KOPT-K1 (cell line): ENCODE results near the gene NHP2.

ENCODE experiments used
- H3K27ac ChIP-seq: fragments of 200-600 bp; sonication (generic); 2 replicates; pipeline ENCODE4 v1.5.1; 2016; ENCODE audit warnings: antibody characterized with exemption, mild to moderate bottlenecking, low read depth, low read length; ENCODE audit not compliant: poor library complexity, severe bottlenecking
- H3K36me3 ChIP-seq: fragments of 200-600 bp; sonication (generic); 2 replicates; pipeline ENCODE4 v1.5.1; 2017; ENCODE audit warnings: antibody characterized with exemption, mild to moderate bottlenecking, low read length, moderate library complexity; ENCODE audit not compliant: insufficient read depth
- H3K9me3 ChIP-seq: fragments of 200-600 bp; sonication (generic); 2 replicates; pipeline ENCODE4 v1.5.1; 2017; ENCODE audit warnings: antibody characterized with exemption, low read length, mild to moderate bottlenecking; ENCODE audit not compliant: insufficient read depth, poor library complexity, severe bottlenecking

Gene NHP2

GRCh38 chr5:178115136-178115813, 38.4 kb downstream of the NHP2 start:
- H3K36me3 ChIP-seq = no peaks in the 10 kb centered on the region
- H3K27ac ChIP-seq = no peak overlapping the region
- H3K9me3 ChIP-seq = peaks cover 8% of the 10 kb centered on the region

GRCh38 chr5:178114325-178115135, 39.2 kb downstream of the NHP2 start:
- H3K9me3 ChIP-seq = peaks cover 8% of the 10 kb centered on the region
- no peak overlapping the region for H3K27ac ChIP-seq
- no peaks in the 10 kb centered on the region for H3K36me3 ChIP-seq

- Histone ChIP-seq H3K27ac (no peak overlapping the region), H3K9me3 (peaks cover 8% of the 10 kb centered on the region), H3K36me3 (no peaks in the 10 kb centered on the region)
These were observed 39.8 kb downstream of the NHP2 start for GRCh38 chr5:178113841-178114324.

GRCh38 chr5:178113141-178113787, 40.4 kb downstream of the NHP2 start, which contains the start of gene N4BP3:
N4BP3 (plus strand) TSS chr5:178113532; CDS start chr5:178119584, 6,052 bp downstream.
- no peak within 1 kb of the TSS for H3K27ac ChIP-seq
- no peaks in the 10 kb centered on the region for H3K36me3 ChIP-seq
- H3K9me3 ChIP-seq = peaks cover 8% of the 10 kb centered on the region

GRCh38 chr5:178112545-178112944, 41.1 kb downstream of the NHP2 start:
- H3K9me3 ChIP-seq = peaks cover 8% of the 10 kb centered on the region
- no peak overlapping the region for H3K27ac ChIP-seq
- no peaks in the 10 kb centered on the region for H3K36me3 ChIP-seq

- Histone ChIP-seq H3K27ac (no peak overlapping the region), H3K36me3 (no peaks in the 10 kb centered on the region), H3K9me3 (peaks cover 8% of the 10 kb centered on the region)
These were observed 41.8 kb downstream of the NHP2 start for GRCh38 chr5:178111925-178112324.

GRCh38 chr5:178110511-178110910, 43.2 kb downstream of the NHP2 start:
- H3K9me3 ChIP-seq = peaks cover 8% of the 10 kb centered on the region
- no peak overlapping the region for H3K27ac ChIP-seq

GRCh38 chr5:178108966-178109365, 44.7 kb downstream of the NHP2 start:
- Histone ChIP-seq H3K27ac (no peak overlapping the region), H3K36me3 (no peaks in the 10 kb centered on the region), H3K9me3 (peaks cover 8% of the 10 kb centered on the region)

More at GRCh38 chr5:178110511-178110910, 43.2 kb downstream of the NHP2 start:
- no peaks in the 10 kb centered on the region for H3K36me3 ChIP-seq

GRCh38 chr5:178108446-178108845, 45.2 kb downstream of the NHP2 start:
- peaks cover 8% of the 10 kb centered on the region for H3K9me3 ChIP-seq
- H3K36me3 ChIP-seq = no peaks in the 10 kb centered on the region
- no peak overlapping the region for H3K27ac ChIP-seq

- no peaks in the 10 kb centered on the region for H3K36me3 ChIP-seq
- H3K27ac ChIP-seq = no peak overlapping the region
- H3K9me3 ChIP-seq = peaks cover 4% of the 10 kb centered on the region
These were observed 45.9 kb downstream of the NHP2 start for GRCh38 chr5:178107756-178108310.

- Histone ChIP-seq H3K36me3 (no peaks in the 10 kb centered on the region), H3K27ac (no peak overlapping the region), H3K9me3 (no peaks in the 10 kb centered on the region)
These were observed 47.0 kb downstream of the NHP2 start for GRCh38 chr5:178106556-178107239.

- H3K36me3 ChIP-seq = no peaks in the 10 kb centered on the region
- H3K9me3 ChIP-seq = no peaks in the 10 kb centered on the region
- no peak overlapping the region for H3K27ac ChIP-seq
These were observed 47.6 kb downstream of the NHP2 start for GRCh38 chr5:178106086-178106485.

GRCh38 chr5:178104492-178104891, 49.2 kb downstream of the NHP2 start:
- H3K36me3 ChIP-seq = no peaks in the 10 kb centered on the region
- no peak overlapping the region for H3K27ac ChIP-seq
- no peaks in the 10 kb centered on the region for H3K9me3 ChIP-seq

GRCh38 chr5:178103612-178104011, 50.1 kb downstream of the NHP2 start:
- Histone ChIP-seq H3K27ac (no peak overlapping the region), H3K36me3 (no peaks in the 10 kb centered on the region), H3K9me3 (no peaks in the 10 kb centered on the region)
